Kidney glomerular epithelial cell (primary cell): Measurements from ENCODE around the gene LMNA.
"Not testable (repeated sequence)": the region's sequence is repeated elsewhere in the genome, so short reads cannot be mapped to it uniquely, and the experiment has no call there.

Experiments
- DNase-seq: peaks from one replicate; lab custom pipeline; 2025; lab: John Stamatoyannopoulos, UW

Gene LMNA

DNA sequence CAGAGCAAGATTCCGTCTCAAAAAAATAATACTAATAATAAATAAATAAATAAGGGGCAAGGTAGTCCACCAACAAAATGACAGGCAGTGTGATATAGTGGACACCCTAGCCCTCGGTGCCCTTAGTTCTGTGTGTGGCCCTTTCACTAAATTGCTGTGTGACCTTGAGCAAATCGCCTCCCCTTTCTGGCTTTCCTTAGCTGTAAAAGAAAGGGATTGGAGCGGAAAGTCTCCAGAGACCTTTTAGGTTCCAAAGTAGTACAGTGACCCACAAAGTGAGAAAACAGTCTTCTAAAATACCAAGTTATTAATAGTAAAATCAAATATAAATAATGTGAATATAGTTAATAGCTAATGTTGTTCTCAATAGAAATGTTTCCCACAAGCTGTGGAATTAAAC, 7.6 kb downstream of the LMNA start:
- no peak for DNase-seq

GRCh38 chr1:156122519-156123355, 8.2 kb downstream of the LMNA start:
- DNase-seq = peak; percentile 55

DNA sequence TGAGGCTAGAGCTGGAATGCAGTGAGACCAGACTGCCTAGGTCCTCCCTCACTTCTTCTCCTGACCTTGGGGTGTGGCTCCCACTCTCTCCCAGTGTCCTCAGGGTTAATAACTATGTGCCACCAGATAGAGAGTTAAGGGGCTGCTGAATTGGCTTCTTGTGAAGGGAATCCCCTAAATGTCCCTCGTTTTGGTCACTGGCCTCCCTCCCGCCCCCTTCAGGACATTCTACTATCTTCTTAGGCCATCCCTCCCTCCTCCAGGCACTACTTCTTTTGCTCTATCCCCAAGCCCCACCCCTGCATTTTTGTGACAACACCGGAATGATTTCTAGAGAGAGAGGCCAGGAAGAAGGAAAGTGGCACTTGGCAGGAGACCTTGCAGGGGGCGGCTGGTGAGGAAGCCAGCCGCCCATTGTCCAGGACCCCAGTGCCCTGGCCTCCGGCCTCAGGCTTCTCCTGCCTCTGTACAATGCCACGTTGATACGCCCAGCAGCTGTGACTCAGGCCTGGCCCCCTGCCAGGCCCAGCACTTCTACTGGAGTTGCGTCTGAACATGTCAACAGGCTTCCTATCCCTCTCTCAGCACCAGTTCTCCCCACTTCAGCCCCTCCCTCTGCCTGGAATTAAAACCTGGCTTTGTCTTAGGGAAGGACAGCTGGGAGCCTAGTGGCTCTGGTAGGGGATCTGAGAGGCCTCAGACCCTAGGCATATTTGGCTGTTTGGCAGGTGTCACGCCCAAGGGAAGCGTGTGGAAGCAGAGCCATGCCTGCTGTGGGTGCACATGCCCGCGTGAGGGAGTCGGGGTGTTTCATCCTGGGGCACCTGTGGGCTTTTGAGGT, 9.1 kb downstream of the LMNA start:
- peak; percentile 97 for DNase-seq

DNA sequence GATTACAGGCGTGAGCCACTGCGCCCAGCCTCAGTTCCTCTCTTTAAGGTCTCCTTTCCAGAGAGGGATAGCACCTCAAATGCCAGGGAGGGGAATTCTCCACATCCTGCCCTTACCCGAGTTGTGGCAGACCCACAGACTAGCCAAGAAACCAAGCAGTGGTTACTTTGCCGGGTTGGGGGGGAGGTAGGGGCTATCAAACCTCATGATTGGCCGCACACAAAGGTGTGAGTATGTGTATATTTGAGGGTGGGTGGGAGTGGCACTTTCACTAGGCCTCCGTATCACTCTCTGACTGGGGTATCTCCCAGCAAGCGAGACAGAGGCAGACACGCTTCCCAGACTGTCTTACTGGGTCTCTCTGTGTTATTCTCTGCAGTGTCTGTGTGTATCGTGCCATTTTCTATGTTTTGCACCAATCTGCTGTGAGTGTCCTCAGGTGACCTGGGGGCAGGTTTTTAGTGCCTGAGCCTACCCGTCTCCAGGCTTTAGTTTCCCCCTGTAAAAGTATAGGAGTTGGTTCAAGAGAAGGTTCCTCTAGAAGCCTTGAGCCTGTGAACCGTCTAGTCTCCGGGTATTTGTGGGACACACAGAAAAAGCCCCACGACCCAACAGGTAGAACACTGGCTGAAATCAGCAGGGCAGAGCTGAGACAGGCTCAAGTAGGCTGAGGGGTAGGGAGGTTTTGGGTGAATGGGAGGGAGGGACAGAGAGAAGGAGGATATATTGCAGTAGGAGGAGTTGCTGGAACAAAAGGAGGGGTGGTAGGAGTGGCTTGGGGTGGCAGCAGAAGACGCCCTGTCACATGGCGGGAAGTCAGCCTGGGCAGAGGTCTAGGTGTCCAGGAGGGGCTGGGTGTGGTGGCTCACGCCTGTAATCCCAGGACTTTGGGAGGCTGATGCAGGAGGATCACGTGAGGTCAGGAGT, 10.3 kb downstream of the LMNA start:
- DNase-seq = no peak

DNA sequence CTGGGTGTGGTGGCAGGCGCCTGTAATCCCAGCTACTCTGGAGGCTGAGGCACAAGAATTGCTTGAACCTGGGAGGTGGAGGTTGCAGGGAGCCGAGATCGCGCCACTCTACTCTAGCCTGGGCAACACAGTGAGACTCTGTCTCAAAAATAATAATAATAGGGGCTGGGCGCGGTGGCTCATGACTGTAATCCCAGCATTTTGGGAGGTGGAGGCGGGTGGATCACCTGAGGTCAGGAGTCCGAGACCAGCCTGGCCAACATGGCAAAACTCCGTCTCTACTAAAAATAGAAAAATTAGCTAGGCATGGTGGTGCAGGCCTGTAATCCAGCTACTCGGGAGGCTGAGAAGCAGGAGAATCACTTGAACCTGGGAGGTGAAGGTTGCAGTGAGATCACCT, 11.0 kb downstream of the LMNA start:
- DNase-seq = not testable (repeated sequence)

DNA sequence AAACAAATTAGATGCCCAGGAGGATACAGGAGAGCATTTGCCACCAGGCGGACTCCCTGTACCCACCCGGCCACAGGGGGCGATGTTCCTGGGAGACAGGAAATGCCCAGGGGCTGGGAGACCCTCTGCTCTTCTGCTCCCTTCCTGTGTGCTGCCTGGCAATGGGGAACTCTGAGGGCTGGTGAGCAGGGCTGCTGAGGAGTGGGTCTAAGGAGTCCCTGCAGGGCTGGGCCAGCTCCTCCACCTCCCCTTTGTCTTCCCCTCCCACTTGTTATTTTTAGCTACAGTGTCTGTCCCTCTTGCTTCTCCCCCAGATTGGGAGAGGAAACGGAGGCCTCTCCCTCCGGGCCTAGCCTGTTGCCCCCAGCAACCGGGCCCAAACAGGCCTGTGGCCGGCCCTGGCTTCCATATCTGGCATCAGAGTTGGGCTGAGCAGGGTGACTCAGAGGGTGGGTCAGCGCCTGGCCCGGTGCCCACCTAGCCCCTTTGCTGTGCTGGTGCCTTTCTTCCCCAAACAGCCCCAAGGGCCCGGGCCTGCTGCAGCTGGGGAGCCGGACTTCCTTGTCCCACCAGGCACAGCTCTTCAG, 11.6 kb downstream of the LMNA start:
- DNase-seq = peak; percentile 92

GRCh38 chr1:156126630-156127534, 12.4 kb downstream of the LMNA start:
- DNase-seq = peak; percentile 66

- peak; percentile 27 for DNase-seq
These were observed 13.8 kb downstream of the LMNA start for GRCh38 chr1:156128308-156128653.

- DNase-seq = no peak
These were observed 14.4 kb downstream of the LMNA start for GRCh38 chr1:156128654-156129597.

DNA sequence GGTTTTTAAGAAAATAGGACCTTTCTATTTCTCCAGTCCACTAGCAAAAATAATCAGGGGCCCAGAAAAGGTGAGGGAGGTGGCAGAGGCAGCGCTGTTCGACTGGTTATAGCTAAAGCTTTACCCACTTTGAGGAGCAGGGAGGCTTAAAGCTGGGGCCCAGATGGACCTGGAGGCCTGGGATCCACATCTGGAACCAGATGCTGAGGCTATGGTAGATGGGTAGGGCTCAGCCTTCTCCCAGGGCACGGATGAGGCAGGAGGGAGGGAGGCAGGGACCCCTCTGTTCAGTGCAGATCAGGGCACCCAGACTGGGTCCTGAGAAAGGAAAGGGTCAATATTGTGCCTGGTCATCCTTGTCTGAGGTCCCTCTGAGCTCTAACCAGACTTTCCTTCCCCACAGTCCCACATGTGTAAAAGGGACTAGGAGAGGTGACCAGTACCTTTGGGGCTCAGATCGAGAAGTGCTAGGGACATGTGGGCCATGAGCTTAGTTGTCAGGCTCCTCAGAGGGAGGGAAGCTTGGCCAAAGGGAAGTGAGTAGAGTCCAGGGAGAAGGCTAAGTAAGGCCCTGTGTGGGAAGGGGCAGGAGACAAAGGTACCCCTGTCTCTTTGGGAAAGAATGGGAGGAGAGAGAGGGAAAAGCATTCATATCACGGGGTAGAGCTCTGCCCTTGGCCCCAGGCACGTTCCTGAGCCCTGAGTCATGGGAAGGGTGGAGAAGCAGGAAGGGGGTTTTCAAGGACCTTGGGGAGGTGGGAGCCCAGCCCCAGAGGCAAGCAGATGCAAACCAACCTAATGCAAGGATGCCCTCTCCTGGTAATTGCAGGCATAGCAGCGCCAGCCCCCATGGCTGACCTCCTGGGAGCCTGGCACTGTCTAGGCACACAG, 15.4 kb downstream of the LMNA start:
- DNase-seq = peak; percentile 94

- DNase-seq = no peak
These were observed 16.0 kb downstream of the LMNA start for GRCh38 chr1:156130578-156130942.

GRCh38 chr1:156134716-156135435, 20.4 kb downstream of the LMNA start:
- no peak for DNase-seq

DNA sequence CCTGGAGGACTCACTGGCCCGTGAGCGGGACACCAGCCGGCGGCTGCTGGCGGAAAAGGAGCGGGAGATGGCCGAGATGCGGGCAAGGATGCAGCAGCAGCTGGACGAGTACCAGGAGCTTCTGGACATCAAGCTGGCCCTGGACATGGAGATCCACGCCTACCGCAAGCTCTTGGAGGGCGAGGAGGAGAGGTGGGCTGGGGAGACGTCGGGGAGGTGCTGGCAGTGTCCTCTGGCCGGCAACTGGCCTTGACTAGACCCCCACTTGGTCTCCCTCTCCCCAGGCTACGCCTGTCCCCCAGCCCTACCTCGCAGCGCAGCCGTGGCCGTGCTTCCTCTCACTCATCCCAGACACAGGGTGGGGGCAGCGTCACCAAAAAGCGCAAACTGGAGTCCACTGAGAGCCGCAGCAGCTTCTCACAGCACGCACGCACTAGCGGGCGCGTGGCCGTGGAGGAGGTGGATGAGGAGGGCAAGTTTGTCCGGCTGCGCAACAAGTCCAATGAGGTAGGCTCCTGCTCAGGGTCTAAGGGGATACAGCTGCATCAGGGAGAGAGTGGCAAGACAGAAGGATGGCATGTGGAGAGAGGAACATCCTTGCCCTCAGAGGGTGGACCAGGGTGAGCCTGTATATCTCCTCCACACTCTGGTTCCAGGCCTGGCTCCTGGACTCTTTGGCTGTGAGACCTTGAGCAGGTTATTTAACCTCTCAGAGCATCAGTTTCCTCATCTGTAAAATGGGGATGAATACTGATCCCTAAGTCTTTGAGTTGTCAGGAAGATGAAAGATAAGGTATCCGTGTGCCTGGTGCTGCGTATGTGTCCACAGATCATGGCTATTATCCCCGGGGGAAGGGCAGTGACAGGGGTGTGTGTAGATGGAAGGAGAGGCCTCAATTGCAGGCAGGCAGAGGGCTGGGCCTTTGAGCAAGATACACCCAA, 21.7 kb downstream of the LMNA start:
- no peak for DNase-seq

DNA sequence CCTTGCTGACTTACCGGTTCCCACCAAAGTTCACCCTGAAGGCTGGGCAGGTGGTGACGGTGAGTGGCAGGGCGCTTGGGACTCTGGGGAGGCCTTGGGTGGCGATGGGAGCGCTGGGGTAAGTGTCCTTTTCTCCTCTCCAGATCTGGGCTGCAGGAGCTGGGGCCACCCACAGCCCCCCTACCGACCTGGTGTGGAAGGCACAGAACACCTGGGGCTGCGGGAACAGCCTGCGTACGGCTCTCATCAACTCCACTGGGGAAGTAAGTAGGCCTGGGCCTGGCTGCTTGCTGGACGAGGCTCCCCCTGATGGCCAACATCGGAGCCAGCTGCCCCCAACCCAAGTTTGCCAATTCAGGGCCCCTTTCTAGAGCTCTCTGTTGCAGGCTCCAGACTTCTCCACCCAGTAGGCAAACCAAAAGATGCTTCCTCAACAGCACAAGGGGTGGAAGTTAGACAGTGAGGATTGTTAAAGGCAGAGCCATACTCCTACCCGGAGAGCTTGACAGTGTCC, 22.5 kb downstream of the LMNA start:
- DNase-seq = no peak

DNA sequence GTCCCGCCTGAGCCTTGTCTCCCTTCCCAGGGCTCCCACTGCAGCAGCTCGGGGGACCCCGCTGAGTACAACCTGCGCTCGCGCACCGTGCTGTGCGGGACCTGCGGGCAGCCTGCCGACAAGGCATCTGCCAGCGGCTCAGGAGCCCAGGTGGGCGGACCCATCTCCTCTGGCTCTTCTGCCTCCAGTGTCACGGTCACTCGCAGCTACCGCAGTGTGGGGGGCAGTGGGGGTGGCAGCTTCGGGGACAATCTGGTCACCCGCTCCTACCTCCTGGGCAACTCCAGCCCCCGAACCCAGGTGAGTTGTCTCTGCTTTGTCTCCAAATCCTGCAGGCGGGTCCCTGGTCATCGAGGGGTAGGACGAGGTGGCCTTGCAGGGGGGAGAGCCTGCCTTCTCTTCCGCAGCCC, 24.0 kb downstream of the LMNA start:
- no peak for DNase-seq

GRCh38 chr1:156140879-156141707, 26.6 kb downstream of the LMNA start:
- no peak for DNase-seq
